Kidney capillary endothelial cell (primary cell): ENCODE measurements around the gene SFMBT2.

ENCODE experiments used
- DNase-seq: peaks from one replicate; pipeline ENCODE4 v3.0.0-alpha.2; 2018; ENCODE audit warnings: low spot score

The SFMBT2 gene

DNA sequence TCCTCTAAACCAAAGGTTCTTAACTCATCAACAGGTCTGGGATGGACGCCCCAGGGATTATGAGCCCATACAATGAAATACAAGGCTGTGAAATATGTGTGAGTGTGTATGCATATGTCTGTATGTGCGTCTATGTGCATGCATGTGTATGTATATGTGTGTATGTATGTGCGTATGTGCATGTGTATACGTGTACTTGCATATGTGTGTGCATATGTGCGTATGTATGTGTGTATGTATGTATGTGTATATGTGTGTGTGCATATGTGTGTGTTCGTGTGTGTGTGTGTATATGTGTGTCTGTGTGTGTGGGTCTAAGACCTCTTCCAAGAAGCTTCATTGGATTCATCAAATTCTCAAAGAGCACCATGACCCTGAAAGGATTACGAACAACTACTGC is 112.3 kb downstream of the SFMBT2 start:
- DNase-seq, result no peak

DNA sequence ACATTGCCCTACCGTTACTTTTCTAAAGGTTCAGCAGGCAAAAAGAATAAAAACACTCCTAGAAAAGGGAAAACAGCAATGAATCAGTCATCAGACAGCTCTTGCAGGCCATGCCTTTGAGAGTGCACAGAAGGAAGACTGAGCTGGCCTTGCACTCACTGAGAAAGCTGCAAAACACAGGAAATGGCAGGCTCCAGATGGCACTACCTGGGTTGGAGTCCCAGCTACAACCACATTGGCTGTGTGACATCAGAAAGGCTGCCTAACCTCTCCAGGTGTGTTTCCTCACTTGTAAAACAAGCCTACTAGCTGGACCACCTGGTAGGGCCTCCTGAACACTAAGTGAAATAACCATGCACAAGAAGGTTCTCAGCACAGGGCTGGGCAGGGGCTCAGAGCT is 113.7 kb downstream of the SFMBT2 start:
- DNase-seq, result no peak

DNA sequence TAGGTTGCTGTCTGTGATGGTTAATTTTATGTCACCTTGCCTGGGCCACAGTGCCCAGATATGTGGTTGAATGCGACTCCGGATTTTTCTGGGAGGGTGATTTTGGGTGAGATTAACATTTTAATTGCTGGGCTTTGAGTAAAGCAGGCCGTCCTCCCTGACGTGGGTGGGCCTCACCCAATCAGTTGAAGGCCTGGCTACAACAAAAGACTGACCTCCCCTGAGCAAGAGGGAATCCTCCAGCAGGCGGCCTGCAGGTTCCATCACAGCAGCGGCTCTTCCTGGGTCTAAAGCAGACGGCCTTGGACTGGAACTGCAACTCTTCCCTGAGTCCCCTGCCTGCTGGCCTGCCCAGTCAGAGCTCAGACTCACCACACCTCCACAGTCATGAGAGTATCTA is 114.2 kb downstream of the SFMBT2 start:
- DNase-seq, result no peak

DNA sequence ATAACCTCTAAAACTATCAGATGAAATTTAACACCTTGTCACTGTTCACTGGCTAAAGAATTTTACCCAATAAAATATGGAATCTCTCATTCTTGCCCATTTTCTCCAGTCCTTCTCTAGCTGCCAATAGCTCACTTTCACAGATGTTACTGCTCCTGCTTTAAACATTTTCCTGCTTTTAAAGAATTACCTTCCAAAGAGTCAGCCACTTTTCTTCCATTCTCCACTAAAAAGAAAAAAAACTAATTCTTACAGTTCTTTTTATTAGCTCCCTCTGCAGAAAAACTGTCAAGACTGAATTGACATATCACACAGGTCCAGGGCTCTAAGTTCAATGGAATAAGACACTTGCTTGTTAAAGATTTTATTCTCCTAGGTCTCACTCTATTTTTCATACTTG is 114.8 kb downstream of the SFMBT2 start:
- DNase-seq, result no peak

DNA sequence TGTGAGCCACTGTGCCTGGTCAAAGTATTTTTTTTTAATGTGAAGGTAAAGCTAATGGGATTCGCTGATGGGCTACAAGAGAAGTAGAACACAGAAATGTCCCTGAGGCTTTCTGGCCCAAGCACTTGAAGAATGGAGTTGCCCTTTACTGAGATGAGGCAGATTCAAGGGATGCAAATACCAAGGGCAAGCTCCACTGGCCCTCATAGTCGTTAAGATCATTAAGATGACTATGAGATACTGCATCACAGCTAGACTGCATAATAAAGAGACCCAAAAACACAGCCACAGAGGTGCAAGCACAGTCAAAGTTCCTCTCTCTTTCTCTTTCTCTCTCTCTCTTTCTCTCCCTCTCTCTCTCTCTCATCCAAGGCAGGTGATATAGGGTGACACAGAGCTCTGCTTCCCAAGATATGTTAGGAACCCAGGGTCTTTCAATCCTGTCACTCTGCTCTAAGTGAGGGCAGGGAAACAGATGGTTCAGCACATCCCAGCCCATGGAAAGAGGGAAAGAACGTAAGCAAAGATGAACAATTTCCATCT is 117.4 kb downstream of the SFMBT2 start:
- DNase-seq, result no peak

DNA sequence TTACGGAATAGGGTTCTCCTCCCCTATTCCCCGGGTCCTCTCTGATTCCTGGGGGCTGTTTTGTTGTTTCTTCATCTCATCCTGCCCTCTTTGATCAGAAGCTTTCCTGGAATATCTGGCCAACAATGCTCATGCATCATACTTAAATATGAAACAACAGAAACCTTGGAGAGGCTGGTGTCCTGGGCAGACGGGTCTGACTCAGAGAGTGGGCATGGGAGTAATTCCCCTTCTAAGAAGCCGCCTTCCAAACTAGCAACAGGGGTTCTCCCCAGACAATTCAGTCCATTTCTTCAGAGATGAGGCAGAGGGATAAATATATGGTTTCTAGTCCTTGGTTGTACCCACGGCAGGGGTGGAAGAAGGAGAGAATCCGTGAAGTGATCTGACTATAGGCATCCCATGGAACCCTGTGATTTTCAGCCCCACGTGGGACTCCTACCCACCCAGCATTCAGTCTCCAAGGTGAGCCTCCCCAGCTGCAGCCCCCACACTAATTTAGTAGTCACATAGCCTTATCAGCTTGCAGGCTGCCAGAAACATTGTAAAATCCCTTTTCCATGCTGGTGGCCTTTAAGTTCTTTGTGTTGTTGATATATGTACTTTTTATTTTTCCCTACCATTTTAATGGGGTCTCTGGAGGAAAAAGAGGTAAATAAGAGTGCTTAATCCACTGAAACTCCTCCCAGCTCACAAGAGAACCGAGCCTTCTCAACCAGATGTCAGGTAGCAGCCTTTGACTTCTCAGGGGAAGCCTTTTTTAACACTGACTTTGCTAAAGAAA is 119.2 kb downstream of the SFMBT2 start:
- no peak for DNase-seq

DNA sequence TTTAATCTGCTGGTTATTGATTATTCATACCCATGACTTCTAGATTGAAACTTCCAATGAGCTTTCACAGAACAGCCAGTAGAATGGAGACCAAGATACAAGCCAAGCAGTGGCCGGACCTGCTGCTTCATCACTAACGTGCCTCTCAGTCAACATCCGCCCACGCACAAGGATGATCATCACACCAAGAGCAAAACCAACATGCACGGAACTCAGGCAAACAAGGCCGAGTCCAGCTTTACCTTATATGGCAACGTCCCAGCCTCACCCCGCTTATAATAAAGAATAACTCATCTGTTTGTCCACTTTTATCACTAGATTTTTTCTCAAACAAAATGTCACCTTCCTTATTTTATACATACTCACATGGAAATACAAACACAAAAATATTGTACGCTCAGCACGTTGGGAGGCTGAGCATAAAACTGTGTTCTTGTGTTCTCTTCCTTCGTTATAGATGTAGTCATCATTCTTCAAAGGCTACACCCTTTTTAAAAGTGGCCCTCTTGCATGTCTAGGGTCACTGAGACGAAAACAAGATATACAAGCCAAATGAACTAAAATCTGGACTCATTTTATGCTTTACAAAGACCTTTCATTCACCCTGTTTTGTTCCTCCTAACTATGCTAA is 122.7 kb downstream of the SFMBT2 start:
- no peak for DNase-seq

DNA sequence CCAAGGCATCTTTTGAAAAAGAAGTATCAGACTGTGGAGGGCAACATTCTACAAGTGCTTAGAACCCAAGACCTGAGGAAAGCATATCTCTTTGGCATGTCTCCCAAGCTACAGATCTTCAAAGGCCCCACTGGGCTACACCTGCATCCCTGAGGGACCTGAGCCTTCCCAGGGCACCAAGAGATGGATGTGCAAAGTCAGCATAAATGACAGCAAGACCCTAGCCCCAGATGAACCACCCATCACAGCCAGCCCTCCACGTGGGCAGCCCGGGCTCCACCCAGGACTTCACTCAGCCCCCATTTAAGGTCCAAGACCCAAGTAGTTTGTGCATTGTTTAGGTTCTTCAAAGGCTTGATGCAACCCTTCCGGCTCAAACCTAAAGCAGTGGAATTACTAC is 123.5 kb downstream of the SFMBT2 start:
- no peak for DNase-seq

DNA sequence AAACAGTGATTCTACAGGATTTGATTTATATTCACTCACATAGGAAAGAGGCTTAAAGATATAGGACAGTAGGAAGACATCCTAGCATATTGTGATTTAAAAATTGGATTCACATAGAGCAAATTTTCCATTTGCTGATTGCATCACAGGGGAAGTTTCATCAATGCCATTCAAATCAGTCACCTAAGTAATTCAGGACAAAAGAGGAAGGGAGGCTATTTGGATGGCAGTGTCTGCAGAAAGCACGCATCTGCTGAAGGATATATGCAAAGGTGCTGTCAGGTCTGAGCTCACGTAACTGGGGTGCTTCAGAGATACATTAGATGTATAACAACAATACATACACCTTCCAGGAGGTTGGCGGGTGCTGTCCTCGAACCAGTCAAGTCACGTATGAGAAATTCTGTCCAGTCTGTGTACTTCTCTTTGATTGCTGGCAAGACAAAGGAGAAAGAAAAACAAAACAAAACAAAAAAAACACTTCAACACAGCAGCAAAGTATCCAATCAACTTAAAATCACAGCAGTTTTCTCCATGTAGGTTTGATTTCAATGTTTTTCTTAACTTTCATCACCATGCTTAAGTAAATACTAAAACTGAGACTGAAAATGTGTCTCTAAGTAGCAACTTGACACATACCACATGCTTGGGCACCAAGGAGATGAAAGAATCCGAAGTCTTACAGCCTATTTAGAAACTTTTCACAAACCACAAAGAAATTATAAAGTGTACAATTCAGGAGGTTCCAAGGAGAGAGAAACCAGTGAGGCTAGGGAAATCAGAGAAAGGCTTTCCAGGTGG is 125.1 kb downstream of the SFMBT2 start:
- DNase-seq, result no peak

DNA sequence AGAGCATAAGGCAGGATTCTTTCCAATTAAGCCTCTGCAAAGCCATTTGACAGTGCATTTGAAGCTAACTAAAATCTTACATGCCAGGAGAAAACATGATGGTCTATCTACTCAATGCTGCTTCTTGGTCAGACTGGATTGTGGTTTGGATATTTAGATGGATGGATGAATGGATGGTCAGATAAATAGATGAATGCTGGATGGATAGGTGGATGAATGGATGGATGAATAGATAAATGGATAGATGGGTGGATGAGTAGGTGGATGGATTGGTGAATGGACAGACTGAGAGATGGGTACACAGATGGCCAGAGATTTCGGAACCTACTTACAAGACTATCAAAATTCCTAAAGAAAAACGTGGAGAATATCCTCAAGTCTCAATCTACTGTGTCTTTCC is 127.6 kb downstream of the SFMBT2 start:
- DNase-seq, result no peak

DNA sequence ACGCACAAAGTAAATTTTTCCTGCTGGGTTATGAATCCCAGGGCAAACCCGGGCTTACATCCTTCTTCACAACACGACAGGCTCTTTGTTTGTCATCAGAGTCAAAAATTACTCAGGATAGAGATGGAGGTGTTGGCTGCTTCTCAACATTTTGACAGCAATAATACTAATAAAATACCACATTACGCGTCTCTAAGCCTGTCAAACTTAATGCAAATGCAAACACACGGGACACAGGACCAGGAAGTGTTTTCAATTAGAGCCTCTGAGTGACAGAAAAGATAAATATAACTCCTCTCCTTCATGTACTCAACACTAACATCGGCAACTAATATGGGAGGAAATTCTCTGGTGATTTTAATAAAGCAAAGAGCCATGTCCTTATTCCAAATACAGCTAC is 128.4 kb downstream of the SFMBT2 start:
- DNase-seq, result no peak

DNA sequence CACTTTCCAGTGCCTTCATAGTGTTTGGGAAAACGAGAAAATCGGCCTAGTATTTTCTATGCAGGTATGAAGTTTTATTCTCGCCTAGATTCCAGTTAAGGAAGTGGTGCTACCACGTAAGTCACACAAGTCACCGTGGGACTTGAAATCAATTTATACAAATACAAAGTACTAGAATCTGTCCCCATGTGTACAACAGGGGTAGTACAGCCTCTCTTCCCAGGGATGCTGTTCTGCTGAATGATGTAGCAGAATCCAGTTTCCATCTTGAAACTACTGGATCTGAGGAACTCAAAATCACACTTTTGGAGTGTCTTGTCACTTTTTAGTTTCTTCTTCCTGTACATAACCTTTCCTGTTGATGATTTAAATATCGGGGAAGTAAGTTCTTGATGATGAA is 129.4 kb downstream of the SFMBT2 start:
- no peak for DNase-seq

DNA sequence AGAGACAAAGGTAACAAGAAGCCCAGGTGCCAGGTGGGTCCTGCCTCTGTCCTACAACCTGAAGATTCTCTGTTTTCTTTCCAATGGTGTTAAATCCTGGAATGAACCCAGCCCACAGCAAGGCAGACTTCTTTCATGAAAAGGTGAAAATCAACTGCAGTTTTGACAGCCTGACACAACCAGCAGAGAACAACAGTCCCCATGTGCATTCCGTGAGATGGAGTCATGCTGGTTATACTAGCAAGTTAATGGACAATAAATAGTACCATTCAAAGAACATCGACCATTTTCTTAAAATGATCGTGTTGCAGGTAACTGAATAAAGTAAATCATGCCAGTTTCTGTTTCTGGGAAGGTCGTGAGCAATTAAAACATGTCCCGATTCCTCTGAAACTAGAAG is 131.5 kb downstream of the SFMBT2 start:
- DNase-seq, result no peak

DNA sequence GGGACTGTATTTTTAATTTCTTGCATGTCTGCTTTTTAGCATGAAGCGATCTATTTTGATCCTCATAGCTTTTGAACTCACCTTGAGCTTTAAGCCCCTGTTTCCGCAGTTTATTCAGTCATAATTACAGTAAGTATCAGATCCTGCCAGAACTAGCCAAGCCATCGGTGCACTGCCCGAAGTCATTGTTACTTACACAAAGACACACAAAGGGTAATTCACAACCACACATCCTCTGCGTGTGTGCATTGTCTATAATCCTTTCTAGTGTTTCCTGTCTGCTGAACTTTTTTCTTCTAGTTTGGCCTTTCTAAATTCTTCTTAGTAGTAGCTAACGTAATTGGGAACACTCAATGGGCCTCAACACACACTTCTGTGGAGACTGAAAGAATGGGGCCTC is 133.0 kb downstream of the SFMBT2 start:
- peak; percentile 46 for DNase-seq

DNA sequence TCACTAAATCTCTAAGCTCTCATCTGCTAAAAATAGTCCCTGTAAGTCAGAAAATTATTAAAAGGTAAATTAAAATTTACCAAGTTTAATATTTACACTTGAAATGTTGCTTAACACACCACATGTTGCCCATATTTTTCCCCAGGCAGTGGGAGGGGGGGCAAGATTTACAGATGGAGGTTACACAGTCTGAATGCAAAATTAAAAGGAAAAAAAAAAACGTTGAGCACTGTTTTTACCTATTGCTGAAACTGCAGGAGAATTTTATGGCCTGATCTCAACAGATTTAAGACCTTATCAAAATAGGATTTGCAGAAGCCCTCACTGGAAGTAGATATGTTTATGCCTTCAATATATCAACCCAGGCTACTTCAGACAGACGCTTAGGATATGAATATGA is 133.4 kb downstream of the SFMBT2 start:
- no peak for DNase-seq

DNA sequence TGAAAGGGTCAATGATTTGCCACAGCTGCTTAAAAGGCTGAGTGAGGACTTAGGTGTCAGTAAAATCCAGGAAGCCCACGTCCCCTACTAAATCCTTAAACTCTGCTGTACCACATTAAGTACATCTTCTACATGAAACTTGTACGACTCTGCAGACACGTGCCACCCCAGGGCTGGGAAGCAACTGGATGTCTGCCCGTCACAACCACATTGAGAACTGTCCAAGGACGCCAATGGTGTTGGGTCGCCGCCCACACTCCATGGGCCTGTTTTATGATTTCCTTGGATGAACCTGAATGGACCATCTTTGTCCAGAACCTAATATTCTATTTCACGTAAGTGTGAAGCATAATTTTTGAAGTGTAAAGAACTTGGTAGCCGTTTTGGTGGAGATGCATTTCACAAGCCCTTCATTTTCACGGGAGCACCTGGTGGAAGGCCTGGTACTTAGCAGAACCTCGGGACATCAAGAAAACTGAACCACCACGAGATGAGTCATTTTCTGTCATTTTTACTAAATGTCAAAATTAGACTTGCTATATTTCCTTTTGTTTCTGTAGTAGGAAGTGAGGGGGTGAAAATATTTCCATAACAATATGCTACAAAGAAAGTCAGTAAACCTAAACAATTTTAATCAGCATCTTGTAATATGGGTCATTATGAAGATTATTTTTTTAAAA is 134.9 kb downstream of the SFMBT2 start:
- peak; percentile 48 for DNase-seq

DNA sequence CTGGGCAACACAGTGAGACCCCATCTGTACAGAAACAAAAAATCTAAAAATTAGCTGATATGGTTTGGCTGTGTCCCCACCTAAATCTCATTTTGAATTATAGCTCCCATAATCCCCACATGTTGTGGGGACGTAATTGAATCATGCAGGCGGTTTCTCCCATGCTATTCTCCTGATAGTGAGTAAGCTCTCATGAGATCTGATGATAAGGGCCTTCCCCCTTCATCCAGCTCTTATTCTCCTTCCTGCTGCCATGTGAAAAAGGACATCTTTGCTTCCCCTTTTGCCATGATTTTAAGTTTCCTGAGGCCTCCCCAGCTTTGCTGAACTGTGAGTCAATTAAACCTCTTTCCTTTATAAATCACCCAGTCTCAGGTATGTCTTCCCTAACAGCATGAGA is 136.5 kb downstream of the SFMBT2 start:
- no peak for DNase-seq

DNA sequence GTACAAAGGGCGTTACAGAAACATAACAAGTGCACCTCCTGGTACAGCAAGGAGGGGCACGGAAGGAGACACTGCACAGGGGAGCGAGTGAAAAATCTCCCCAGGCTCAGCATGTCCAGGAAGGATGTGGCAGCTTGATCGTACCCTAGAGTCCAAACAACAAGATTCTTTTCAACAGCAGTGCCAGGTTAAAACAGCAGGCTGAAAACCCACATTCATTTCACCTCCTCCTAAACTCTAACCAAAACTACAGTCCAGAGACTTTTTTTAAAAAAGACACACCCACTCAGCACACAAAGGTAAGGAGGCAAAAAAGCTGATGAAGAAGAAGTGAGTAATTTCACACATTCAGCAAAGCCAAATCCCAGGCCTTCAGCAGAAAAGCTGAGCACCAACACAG is 138.8 kb downstream of the SFMBT2 start:
- DNase-seq, result no peak

DNA sequence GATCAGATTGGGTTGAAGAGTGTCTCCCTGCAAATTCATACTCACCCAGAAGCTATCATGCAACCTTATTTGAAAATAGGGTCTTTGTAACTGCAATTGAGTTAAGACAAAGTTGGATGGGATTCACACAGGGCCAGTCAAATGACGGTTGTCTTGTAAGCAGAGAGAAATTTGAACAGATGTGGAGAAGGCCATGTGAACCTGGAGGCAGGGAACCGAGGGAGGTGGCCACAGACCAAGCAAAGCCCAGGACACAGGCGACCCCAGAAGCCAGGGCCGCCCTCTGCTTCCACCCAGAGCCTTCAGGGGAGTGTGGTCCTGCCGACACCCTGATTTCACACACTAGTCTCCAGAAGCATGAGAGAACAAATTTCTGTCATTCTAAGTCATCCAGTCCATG is 140.8 kb downstream of the SFMBT2 start:
- DNase-seq, result no peak

DNA sequence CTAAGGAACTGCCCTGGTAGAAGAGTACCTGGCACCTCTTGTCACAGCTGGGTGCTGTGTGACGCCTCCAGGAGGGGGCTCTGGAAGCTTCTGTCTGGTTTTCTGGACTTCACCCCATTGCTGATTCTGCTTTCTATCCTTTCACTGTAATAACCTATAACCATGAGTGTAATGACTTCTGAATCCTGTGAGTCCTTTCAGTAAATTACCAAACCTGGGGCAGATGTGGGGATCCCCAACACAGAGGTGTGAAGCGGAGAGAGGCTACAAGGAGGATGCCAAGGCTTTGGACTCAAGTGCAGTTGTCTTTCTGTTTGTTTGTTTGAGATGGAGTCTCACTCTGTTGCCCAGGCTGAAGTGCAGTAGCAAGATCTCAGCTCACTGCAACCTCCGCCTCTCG is 143.7 kb downstream of the SFMBT2 start:
- no peak for DNase-seq

DNA sequence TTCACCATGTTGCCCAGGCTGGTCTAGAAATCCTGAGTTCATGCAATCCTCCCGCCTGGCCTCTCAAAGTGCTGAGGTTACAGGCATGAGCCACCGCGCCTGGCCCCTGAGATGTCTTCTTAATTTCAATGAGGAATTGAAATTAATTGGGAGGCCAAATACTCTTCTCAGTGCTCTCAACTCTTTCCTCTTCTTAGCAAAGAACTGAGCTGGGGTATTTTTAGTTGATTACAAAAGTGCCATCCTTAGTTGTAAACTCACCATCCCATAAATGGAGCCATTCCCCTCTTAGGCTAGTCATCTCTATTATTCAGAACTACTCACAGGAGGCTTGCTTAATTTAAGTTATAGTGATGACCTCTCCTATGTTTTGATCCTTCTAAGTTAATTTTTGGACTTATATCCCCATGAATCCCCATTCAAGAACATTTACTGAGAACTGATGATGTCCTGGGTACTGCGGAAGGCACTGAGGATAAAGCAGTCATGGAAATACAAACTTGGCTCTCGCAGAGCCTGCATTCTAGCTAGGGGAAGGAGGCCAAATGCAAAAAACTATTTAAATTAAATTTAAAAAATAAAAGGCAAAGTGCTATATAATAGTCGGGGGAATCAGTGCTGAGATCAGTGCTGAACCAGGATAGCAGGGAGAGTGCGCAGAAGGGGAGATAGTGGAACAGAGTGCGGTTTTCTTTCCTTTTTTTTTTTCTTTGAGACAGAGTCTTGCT is 145.3 kb downstream of the SFMBT2 start:
- no peak for DNase-seq

DNA sequence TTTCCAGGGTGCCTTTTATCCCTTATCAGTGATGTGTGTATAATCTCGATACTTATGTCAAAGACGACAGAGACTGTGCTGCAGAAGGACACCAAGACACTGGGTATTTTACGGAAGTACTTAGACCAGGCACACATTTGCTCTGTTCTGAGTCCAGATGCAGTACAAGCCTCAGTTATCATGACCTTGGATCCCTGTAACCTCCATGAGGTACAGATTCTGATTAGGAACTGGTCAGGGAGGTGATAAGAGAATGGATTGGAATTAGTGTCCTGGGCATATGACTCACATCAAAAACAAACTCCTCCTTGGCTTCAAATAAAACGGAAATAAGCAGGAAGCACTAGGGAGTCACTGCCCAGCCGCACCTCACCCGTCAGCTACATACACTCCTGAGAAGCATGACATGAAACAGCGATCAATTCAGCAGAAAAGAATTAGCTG is 146.5 kb downstream of the SFMBT2 start:
- peak; percentile 79 for DNase-seq
